HEK293T (cell line): ENCODE data around the gene MCMBP.

Source experiments
- CTCF ChIA-PET: fragments of 350-600 bp; formaldehyde crosslinking; extraction: SDS; loops from one replicate; lab custom pipeline; 2021; ENCODE audit warnings: antibody characterized with exemption, inconsistent platforms; lab: Yijun Ruan, JAX
- POLR2A ChIA-PET: fragments of 350-600 bp; formaldehyde crosslinking; extraction: SDS; loops from one replicate; lab custom pipeline; 2020; ENCODE audit warnings: antibody characterized with exemption, inconsistent platforms; lab: Yijun Ruan, JAX
- DNase-seq: peaks from one replicate; pipeline ENCODE4 v3.0.0; 2012; ENCODE audit warnings: mixed read lengths; ENCODE audit errors: extremely low spot score
- ARNT ChIP-seq: fragments of 450-650 bp; IDR thresholded peaks from 2 replicates; pipeline ENCODE4 v1.6.1; 2017; ENCODE audit warnings: mild to moderate bottlenecking
- BHLHE40 ChIP-seq: fragments of 450-650 bp; IDR thresholded peaks from 2 replicates; pipeline ENCODE4 v1.6.1; 2016; ENCODE audit warnings: mild to moderate bottlenecking, moderate library complexity, borderline replicate concordance
- CTBP1 ChIP-seq: fragments of 450-650 bp; IDR thresholded peaks from 2 replicates; pipeline ENCODE4 v1.6.1; 2016; ENCODE audit warnings: borderline replicate concordance
- ELF4 ChIP-seq: fragments of 450-650 bp; IDR thresholded peaks from 2 replicates; pipeline ENCODE4 v1.6.1; 2017; ENCODE audit warnings: antibody characterized with exemption
- FOXA1 ChIP-seq: fragments of 450-650 bp; IDR thresholded peaks from 2 replicates; pipeline ENCODE4 v1.6.1; 2016; ENCODE audit warnings: mild to moderate bottlenecking
- FOXK2 ChIP-seq: fragments of 450-650 bp; IDR thresholded peaks from 2 replicates; pipeline ENCODE4 v1.6.1; 2016; ENCODE audit warnings: mild to moderate bottlenecking
- FOXM1 ChIP-seq: fragments of 450-650 bp; IDR thresholded peaks from 2 replicates; pipeline ENCODE4 v1.6.1; 2017; ENCODE audit warnings: mild to moderate bottlenecking, borderline replicate concordance
- HDGF ChIP-seq: fragments of 450-650 bp; IDR thresholded peaks from 2 replicates; pipeline ENCODE4 v1.6.1; 2017; ENCODE audit warnings: antibody characterized with exemption, borderline replicate concordance
- L3MBTL2 ChIP-seq: fragments of 450-650 bp; conservative IDR thresholded peaks from 2 replicates; pipeline ENCODE4 v1.6.1; 2016; ENCODE audit warnings: mild to moderate bottlenecking
- LEF1 ChIP-seq: fragments of 450-650 bp; IDR thresholded peaks from 2 replicates; pipeline ENCODE4 v1.6.1; 2017; ENCODE audit warnings: mild to moderate bottlenecking, borderline replicate concordance
- NFRKB ChIP-seq: fragments of 450-650 bp; IDR thresholded peaks from 2 replicates; pipeline ENCODE4 v1.6.1; 2016; ENCODE audit warnings: mild to moderate bottlenecking, moderate library complexity
- PKNOX1 ChIP-seq: fragments of 450-650 bp; IDR thresholded peaks from 2 replicates; pipeline ENCODE4 v1.6.1; 2016
- SP1 ChIP-seq: fragments of 450-650 bp; IDR thresholded peaks from 2 replicates; pipeline ENCODE4 v1.6.1; 2017
- SUZ12 ChIP-seq: fragments of 450-650 bp; IDR thresholded peaks from 2 replicates; pipeline ENCODE4 v1.6.1; 2016; ENCODE audit warnings: mild to moderate bottlenecking
- TARDBP ChIP-seq: fragments of 450-650 bp; IDR thresholded peaks from 2 replicates; pipeline ENCODE4 v1.6.1; 2016
- ZNF384 ChIP-seq: fragments of 450-650 bp; IDR thresholded peaks from 2 replicates; pipeline ENCODE4 v1.6.1; 2016

The MCMBP gene

GRCh38 chr10:119811122-119811521 is 61.5 kb downstream of the MCMBP start:
- TF ChIP-seq LEF1: no peak
- TF ChIP-seq SUZ12: no peak
- TF ChIP-seq HDGF: no peak
- ChIA-PET CTCF (no interaction called here), POLR2A (no interaction called here)
- no peak for DNase-seq

GRCh38 chr10:119807960-119808697 is 64.5 kb downstream of the MCMBP start:
- TF ChIP-seq TARDBP: no peak
- DNase-seq: no peak
- ChIA-PET CTCF (interaction anchor here (1.5 kb wide), 1 partner anchor 57 kb away, joined by 3 read pairs; no protein-coding TSS in a partner anchor), POLR2A (no interaction called here)

- CTCF ChIA-PET: interaction anchor here (1.0 kb wide), 1 partner anchor 55 kb away, joined by 3 read pairs; no protein-coding TSS in a partner anchor
- no peak for DNase-seq
- POLR2A ChIA-PET: no interaction called here
- no peak for TF ChIP-seq ARNT
- no peak for TF ChIP-seq NFRKB
- TF ChIP-seq ELF4: no peak
- TF ChIP-seq TARDBP: no peak
- no peak for TF ChIP-seq FOXM1
- TF ChIP-seq HDGF: no peak
- no peak for TF ChIP-seq SUZ12
- no peak for TF ChIP-seq ZNF384
- no peak for TF ChIP-seq LEF1
- TF ChIP-seq SP1: no peak
- no peak for TF ChIP-seq FOXA1
These were observed 66.1 kb downstream of the MCMBP start for GRCh38 chr10:119806334-119807130.

- ChIA-PET CTCF (interaction anchor here (0.6 to 1.0 kb wide), 2 partner anchors 14 to 55 kb away, joined by 3 read pairs; no protein-coding TSS in a partner anchor), POLR2A (no interaction called here)
- DNase-seq: no peak
- no peak for TF ChIP-seq TARDBP
- TF ChIP-seq FOXK2: no peak
- TF ChIP-seq CTBP1: no peak
- no peak for TF ChIP-seq PKNOX1
- TF ChIP-seq HDGF: no peak
- TF ChIP-seq ARNT: no peak
These were observed 66.9 kb downstream of the MCMBP start for GRCh38 chr10:119805702-119806230.

- no peak for DNase-seq
- POLR2A ChIA-PET: no interaction called here
- CTCF ChIA-PET: interaction anchor here (1.3 kb wide), 1 partner anchor 145 kb away, joined by 3 read pairs; no protein-coding TSS in a partner anchor
- TF ChIP-seq FOXK2: no peak
These were observed 69.4 kb downstream of the MCMBP start for GRCh38 chr10:119803264-119803663.

- TF ChIP-seq SUZ12 (no peak), CTBP1 (no peak), ZNF384 (no peak), FOXM1 (no peak), LEF1 (no peak), L3MBTL2 (no peak), HDGF (no peak), SP1 (no peak), TARDBP (no peak), BHLHE40 (no peak), NFRKB (no peak), ARNT (no peak), PKNOX1 (no peak), FOXK2 (no peak), FOXA1 (no peak), ELF4 (no peak)
- POLR2A ChIA-PET: no interaction called here
- DNase-seq: no peak
- CTCF ChIA-PET: no interaction called here
These were observed 70.6 kb downstream of the MCMBP start for GRCh38 chr10:119801998-119802538.

GRCh38 chr10:119801176-119801575 is 71.5 kb downstream of the MCMBP start:
- CTCF ChIA-PET: no interaction called here

More at GRCh38 chr10:119801176-119801575, 71.5 kb downstream of the MCMBP start:
- no peak for TF ChIP-seq SP1
- no peak for DNase-seq
- POLR2A ChIA-PET: no interaction called here
